Peyer's patch (tissue), 4 donors: ENCODE results near the gene PTPN9. TPM values are rescaled to one million over a fixed set of nuclear protein-coding genes. Genes with fewer than 3 reads are reported as not detected.

ENCODE experiments used
- DNase-seq, 3 donors: peaks; one replicate each; pipeline ENCODE4 v3.0.0-alpha.2; 2017 to 2019
- H3K27ac ChIP-seq, 4 donors: fragments of 200-600 bp; sonication (generic); one replicate each; pipeline ENCODE4 v1.5.1; 2016 to 2019
- H3K27me3 ChIP-seq, 2 donors: fragments of 200-600 bp; sonication (generic); one replicate each; pipeline ENCODE4 v1.5.1; 2019
- H3K36me3 ChIP-seq, 3 donors: fragments of 200-600 bp; sonication (generic); one replicate each; pipeline ENCODE4 v1.5.1; 2016 to 2019
- H3K4me1 ChIP-seq, 4 donors: fragments of 200-600 bp; sonication (generic); one replicate each; pipeline ENCODE4 v1.5.1; 2016 to 2019
- H3K4me3 ChIP-seq, 4 donors: fragments of 200-600 bp; sonication (generic); 1 replicate in 3 of 4; 2 replicates in 1 of 4; pipeline ENCODE4 v1.5.1; 2016 to 2019; ENCODE audit warnings: mild to moderate bottlenecking in 1 of 4
- H3K9me3 ChIP-seq, 4 donors: fragments of 200-600 bp; sonication (generic); one replicate each; pipeline ENCODE4 v1.5.1; 2016 to 2019; ENCODE audit warnings: mild to moderate bottlenecking in 1 of 4
- POLR2A ChIP-seq, 2 donors: fragments of 450-650 bp; IDR thresholded peaks; one replicate each; pipeline ENCODE4 v1.5.1; 2017; ENCODE audit warnings: antibody characterized with exemption in 2 of 2, mild to moderate bottlenecking in 2 of 2, moderate library complexity in 2 of 2
- total RNA-seq, 4 donors: library from RNA; depleted of rRNA; stranded (reverse); fragments of >200 nt; gene quantifications; one replicate each; pipeline ENCODE4 v1.1.0, GENCODE V29; 2016
- TF ChIP-seq, protein P1 (sequence below), 6 experiments: fragments of 450-650 bp in 4 of 6; fragments of 200-600 bp in 2 of 6; sonication (generic) in 1 of 6; IDR thresholded peaks; one replicate each; pipeline ENCODE4 v1.5.1; 2017 to 2019; ENCODE audit warnings: antibody characterized with exemption in 6 of 6, mild to moderate bottlenecking in 3 of 6, moderate library complexity in 1 of 6

The PTPN9 gene
- total RNA-seq: 10 to 100 TPM; 17.3 to 33.0 (median 28.5) TPM

GRCh38 chr15:75578948-75579920, at the start of gene PTPN9:
PTPN9 (minus strand) TSS chr15:75579315; CDS start chr15:75578776, 539 bp downstream.
- Histone ChIP-seq H3K9me3 (no peaks in the 10 kb centered on the region), H3K27me3 (no peaks in the 10 kb centered on the region), H3K4me1 (peaks cover 0 to 17% (median 3%) of the 10 kb centered on the region in 4 donors), H3K27ac (peak within 1 kb of the TSS; percentile 86 to 93 (median 89)), H3K36me3 (no peaks in the 10 kb centered on the region), H3K4me3 (peak within 1 kb of the TSS; percentile 77 to 96 (median 94))
- peak; percentile 82 to 90 (median 89) for DNase-seq
- TF ChIP-seq, protein P1, sequence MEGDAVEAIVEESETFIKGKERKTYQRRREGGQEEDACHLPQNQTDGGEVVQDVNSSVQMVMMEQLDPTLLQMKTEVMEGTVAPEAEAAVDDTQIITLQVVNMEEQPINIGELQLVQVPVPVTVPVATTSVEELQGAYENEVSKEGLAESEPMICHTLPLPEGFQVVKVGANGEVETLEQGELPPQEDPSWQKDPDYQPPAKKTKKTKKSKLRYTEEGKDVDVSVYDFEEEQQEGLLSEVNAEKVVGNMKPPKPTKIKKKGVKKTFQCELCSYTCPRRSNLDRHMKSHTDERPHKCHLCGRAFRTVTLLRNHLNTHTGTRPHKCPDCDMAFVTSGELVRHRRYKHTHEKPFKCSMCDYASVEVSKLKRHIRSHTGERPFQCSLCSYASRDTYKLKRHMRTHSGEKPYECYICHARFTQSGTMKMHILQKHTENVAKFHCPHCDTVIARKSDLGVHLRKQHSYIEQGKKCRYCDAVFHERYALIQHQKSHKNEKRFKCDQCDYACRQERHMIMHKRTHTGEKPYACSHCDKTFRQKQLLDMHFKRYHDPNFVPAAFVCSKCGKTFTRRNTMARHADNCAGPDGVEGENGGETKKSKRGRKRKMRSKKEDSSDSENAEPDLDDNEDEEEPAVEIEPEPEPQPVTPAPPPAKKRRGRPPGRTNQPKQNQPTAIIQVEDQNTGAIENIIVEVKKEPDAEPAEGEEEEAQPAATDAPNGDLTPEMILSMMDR (IDR thresholded peaks at IDR 0.05): peak in 4 of 6 experiments; percentile 34 to 63 (median 40)
- peak in 1 of 2 donors; percentile 39 for TF ChIP-seq POLR2A (IDR thresholded peaks at IDR 0.05)

DNA sequence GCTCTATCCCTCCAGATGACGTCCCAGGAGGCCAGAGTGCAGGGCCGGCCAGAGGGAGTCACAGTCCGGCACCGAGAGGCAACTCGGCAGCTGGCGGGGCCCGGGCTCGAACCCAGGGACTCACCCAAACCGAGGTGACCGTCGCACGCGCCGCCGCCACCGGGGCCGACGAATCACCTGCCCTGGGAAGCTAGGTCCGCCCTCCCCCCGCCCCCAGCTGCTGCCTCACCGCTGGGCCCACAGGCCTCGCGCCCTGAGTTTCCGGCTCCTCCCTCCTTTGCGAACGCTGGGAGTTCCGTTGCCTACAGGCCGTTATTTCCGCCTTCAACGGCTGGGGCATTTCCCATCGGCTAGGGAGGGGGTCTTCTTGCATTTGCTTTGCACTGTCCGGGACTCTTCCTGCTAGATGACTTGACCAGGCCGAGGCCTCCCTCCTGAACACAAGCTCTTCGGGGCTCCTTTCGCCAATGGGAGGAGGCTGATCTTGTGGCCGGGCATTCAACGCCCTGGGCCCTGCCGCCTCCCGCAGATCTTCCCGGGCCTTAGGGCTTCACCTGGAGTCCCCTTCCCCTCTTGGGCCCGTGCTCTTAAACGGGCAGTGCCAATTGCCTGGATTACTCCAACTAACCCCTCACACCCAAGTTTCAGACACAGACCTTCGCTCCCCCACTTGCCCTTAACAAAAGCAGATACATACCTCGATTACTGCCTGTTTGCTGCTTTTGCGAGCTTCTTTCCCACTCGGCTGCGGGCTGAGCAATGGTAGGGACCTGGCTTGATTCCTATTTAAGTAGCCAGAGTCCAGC, 46.6 kb upstream of the PTPN9 start, which contains the start of gene SNUPN:
Gene SNUPN, minus strand, starts transcription at position 184 of the 806 bp plus-strand sequence. CDS start 4,674 bp downstream, outside the sequence.
- H3K4me3 ChIP-seq: peak within 1 kb of the TSS; percentile 88 to 93 (median 92)
- H3K27me3 ChIP-seq: no peaks in the 10 kb centered on the region
- peaks cover 0 to 19% (median 0%) of the 10 kb centered on the region in 4 donors for H3K4me1 ChIP-seq
- peak; percentile 16 to 28 for TF ChIP-seq POLR2A (IDR thresholded peaks at IDR 0.05)
- TF ChIP-seq, protein P1 (IDR thresholded peaks at IDR 0.05): peak in 1 of 6 experiments; percentile 13
- H3K27ac ChIP-seq: peak within 1 kb of the TSS; percentile 91 to 97 (median 93)
- peak; percentile 94 to 98 (median 97) for DNase-seq
- no peaks in the 10 kb centered on the region for H3K36me3 ChIP-seq
- no peaks in the 10 kb centered on the region for H3K9me3 ChIP-seq

DNA sequence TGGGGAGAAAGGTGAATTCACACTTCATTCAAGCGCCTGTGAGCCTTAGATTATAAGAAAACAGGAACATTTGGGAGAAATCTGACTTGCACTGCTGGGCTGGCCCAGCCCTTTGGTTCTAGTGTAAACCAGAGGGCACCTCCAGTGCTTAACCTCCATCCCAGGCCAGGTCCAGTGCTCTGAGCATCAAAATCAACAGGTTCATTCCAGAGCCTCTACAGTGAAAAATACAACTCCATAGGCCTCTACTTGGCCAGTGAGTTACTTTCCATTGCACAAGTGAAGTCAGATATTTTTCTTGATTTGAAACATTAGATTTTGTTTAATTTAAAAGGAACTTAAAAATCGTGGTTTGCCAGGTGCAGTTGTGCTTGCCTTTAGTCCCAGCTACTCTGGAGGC, 43.4 kb upstream of the PTPN9 start:
- H3K36me3 ChIP-seq: peaks cover 0 to 20% (median 0%) of the 10 kb centered on the region in 3 donors
- H3K9me3 ChIP-seq: no peaks in the 10 kb centered on the region
- DNase-seq: no peak
- no peak overlapping the region for H3K27ac ChIP-seq
- H3K27me3 ChIP-seq: no peaks in the 10 kb centered on the region
- no peak overlapping the region for H3K4me3 ChIP-seq
- no peak for TF ChIP-seq POLR2A (IDR thresholded peaks at IDR 0.05)
- TF ChIP-seq, protein P1 (IDR thresholded peaks at IDR 0.05): no peak
- H3K4me1 ChIP-seq: peaks cover 0 to 25% (median 0%) of the 10 kb centered on the region in 4 donors

DNA sequence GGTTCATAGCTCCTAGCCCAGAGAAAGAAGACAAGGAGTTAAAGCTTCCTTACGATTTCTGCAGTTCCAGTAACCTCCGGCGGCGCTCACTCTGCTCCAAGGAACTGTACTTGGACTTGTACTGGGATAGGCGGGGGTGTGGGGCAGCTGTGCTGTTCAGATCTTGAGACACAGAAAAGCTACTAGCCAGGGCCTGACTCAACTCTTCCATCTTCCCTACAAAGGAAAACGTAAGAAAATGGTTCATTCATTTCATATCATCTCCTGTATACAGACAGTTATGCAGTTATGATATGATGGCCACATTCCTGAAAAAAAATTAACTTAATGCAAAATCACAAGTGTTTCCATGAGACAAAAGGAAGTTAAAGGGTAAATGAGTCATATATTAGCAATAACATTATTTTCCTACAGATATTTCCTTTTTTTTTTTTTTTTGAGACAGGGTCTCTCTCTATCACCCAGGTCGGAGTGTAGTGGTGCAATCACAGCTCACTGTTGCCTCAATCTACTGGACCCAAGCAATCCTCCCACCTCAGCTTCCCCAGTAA, 41.8 kb upstream of the PTPN9 start:
- Histone ChIP-seq H3K4me1 (peaks cover 0 to 20% (median 0%) of the 10 kb centered on the region in 4 donors), H3K9me3 (no peaks in the 10 kb centered on the region), H3K4me3 (no peak overlapping the region), H3K27me3 (no peaks in the 10 kb centered on the region), H3K36me3 (peaks cover 0 to 36% (median 0%) of the 10 kb centered on the region in 3 donors), H3K27ac (peak overlapping the region in 3 of 4 donors; percentile 9 to 44 (median 37))
- TF ChIP-seq, protein P1 (IDR thresholded peaks at IDR 0.05): peak in 2 of 6 experiments; percentile 22 to 26
- no peak for TF ChIP-seq POLR2A (IDR thresholded peaks at IDR 0.05)
- DNase-seq: peak in 1 of 3 donors; percentile 72
